K562 (cell line): Measurements from ENCODE around the gene SIRT7. TPM values are rescaled to one million over a fixed set of nuclear protein-coding genes. Genes with fewer than 3 reads are reported as not detected.

Source experiments
- ARID3A ChIP-seq: IDR thresholded peaks from 2 replicates; pipeline ENCODE4 v1.6.1; 2012; ENCODE audit warnings: low read depth, low read length, improper control_type of control experiment, borderline replicate concordance
- CREB5 ChIP-seq: fragments of 250-450 bp; sonication (Bioruptor Pico); IDR thresholded peaks from 2 replicates; pipeline ENCODE4 v1.5.0; 2020; ENCODE audit warnings: mild to moderate bottlenecking
- E2F3 ChIP-seq: fragments of 250-450 bp; sonication (Bioruptor Pico); IDR thresholded peaks from 2 replicates; pipeline ENCODE4 v1.4.0; 2020; ENCODE audit warnings: mild to moderate bottlenecking
- FOXO4 ChIP-seq: fragments of 450-650 bp; formaldehyde crosslinking; IDR thresholded peaks from 2 replicates; pipeline ENCODE4 v1.4.0; 2020; ENCODE audit warnings: mild to moderate bottlenecking, moderate library complexity
- FOXP1 ChIP-seq: sonication (generic); formaldehyde crosslinking; IDR thresholded peaks from 2 replicates; pipeline ENCODE4 v1.8.0; 2022; ENCODE audit warnings: mild to moderate bottlenecking, missing genetic modification reagents
- MECOM ChIP-seq: fragments of 250-450 bp; sonication (Bioruptor Pico); IDR thresholded peaks from 2 replicates; pipeline ENCODE4 v1.8.0; 2022; ENCODE audit warnings: inconsistent platforms
- MYNN ChIP-seq, 2 experiments: sonication (generic); formaldehyde crosslinking in 1 of 2; IDR thresholded peaks; 2 replicates each; pipeline versions ENCODE4 v1.5.0 to v1.6.1; 2016 to 2020; ENCODE audit warnings: antibody characterized with exemption in 1 of 2, missing genetic modification reagents in 1 of 2
- NFIC ChIP-seq: fragments of 450-650 bp; IDR thresholded peaks from 2 replicates; pipeline ENCODE4 v1.6.1; 2017; ENCODE audit warnings: mild to moderate bottlenecking, inconsistent platforms
- POLR2A ChIP-seq: fragments of 450-650 bp; conservative IDR thresholded peaks from 2 replicates; pipeline ENCODE4 v1.6.1; 2016
- POLR2AphosphoS5 ChIP-seq: IDR thresholded peaks from 2 replicates; pipeline ENCODE4 v1.6.1; 2011; ENCODE audit warnings: mild to moderate bottlenecking, low read depth, low read length, moderate library complexity; ENCODE audit not compliant: control insufficient read depth, insufficient read depth
- POLR2G ChIP-seq: fragments of 200-400 bp; formaldehyde crosslinking; IDR thresholded peaks from 2 replicates; pipeline ENCODE4 v1.6.1; 2017; ENCODE audit warnings: low read depth, mild to moderate bottlenecking, antibody characterized with exemption, low read length, moderate library complexity
- RBM17 ChIP-seq: fragments of 200-400 bp; formaldehyde crosslinking; IDR thresholded peaks from 2 replicates; pipeline ENCODE4 v1.6.1; 2017; ENCODE audit warnings: low read depth, mild to moderate bottlenecking, low read length, borderline replicate concordance
- TCF15 ChIP-seq: fragments of 250-450 bp; sonication (Bioruptor Pico); IDR thresholded peaks from 2 replicates; pipeline ENCODE4 v1.8.0; 2022; ENCODE audit warnings: moderate library complexity, mild to moderate bottlenecking, inconsistent platforms
- ZNF785 ChIP-seq: fragments of 250-450 bp; sonication (Bioruptor Pico); IDR thresholded peaks from 2 replicates; pipeline ENCODE4 v1.4.0; 2020; ENCODE audit warnings: mild to moderate bottlenecking
- ZNF830 ChIP-seq: fragments of 250-450 bp; sonication (Bioruptor Pico); IDR thresholded peaks from 2 replicates; pipeline ENCODE4 v1.5.0; 2021; ENCODE audit warnings: mild to moderate bottlenecking
- ZSCAN29 ChIP-seq: fragments of 450-650 bp; IDR thresholded peaks from 2 replicates; pipeline ENCODE4 v1.6.1; 2017
- polyA plus RNA-seq, 8 experiments: library from polyadenylated mRNA; depleted of rRNA in 4 of 8; stranded (reverse) in 5 of 8; unstranded in 3 of 8; fragments of >200 nt; fragmentation: Nextera tagmentation in 2 of 8; fragmentation: Illumina TruSeq in 1 of 8; extraction: Ambion mirVana in 2 of 8; extraction: Trizol in 1 of 8; gene quantifications; 2 replicates each; pipeline versions ENCODE4 v1.2.1 to v1.2.3, GENCODE V29; 2011 to 2014; ENCODE audit warnings: inconsistent platforms in 1 of 8, missing spikeins in 1 of 8
- total RNA-seq, 7 experiments: library from RNA; depleted of rRNA in 6 of 7; stranded (reverse); fragments of >200 nt in 6 of 7; fragmentation: Illumina TruSeq in 2 of 7; extraction: Trizol in 2 of 7; gene quantifications; 2 replicates each; pipeline versions ENCODE4 v1.2.1 to v1.2.3, GENCODE V29; 2011 to 2021; ENCODE audit warnings: low replicate concordance in 1 of 7

Gene SIRT7
- total and polyA plus RNA-seq, 9 of the 15 experiments (the other 6 are each of a cell fraction or from before 2014, with no cell fraction given), result 1.6 to 54.8 (median 20.3) TPM

- TF ChIP-seq POLR2G (peak; percentile 49; the same call in 1 of the 2 replicates), POLR2A (0 out of 2 replicates have a peak, but pooled peaks have one; percentile 43), FOXO4 (CRISPR knock-in tag) (no peak), MECOM (CRISPR knock-in tag) (no peak), ZNF830 (no peak), NFIC (peak; percentile 51; the same call in 1 of the 2 replicates), RBM17 (no peak), MYNN (IDR thresholded peaks at IDR 0.05) (0 out of 2 replicates have a peak, but pooled peaks have one; percentile 38), MYNN (CRISPR knock-in tag; IDR thresholded peaks at IDR 0.05) (no peak), ARID3A (no peak), CREB5 (CRISPR knock-in tag) (no peak), ZNF785 (CRISPR knock-in tag) (no peak), POLR2AphosphoS5 (0 out of 2 replicates have a peak, but pooled peaks have one; percentile 14), ZSCAN29 (no peak), E2F3 (CRISPR knock-in tag) (no peak), TCF15 (CRISPR knock-in tag) (no peak), FOXP1 (CRISPR knock-in tag) (no peak)
Measured at GRCh38 chr17:81863833-81864768, 53.9 kb downstream of the SIRT7 start (continued).
